ENCODE results near the gene TMEM151B.

GRCh38 chr6:44271406-44271723, 1.1 kb downstream of the TMEM151B start:
- TF ChIP-seq CTCF (IDR thresholded peaks at IDR 0.05), result no peak
- TF ChIP-seq POLR2A (IDR thresholded peaks at IDR 0.05), result no peak
